Left cardiac atrium (tissue), 4 donors: Measurements from ENCODE around the gene SV2C. TPM values are rescaled to one million over a fixed set of nuclear protein-coding genes. Genes with fewer than 3 reads are reported as not detected.
"Not testable (repeated sequence)": the region's sequence is repeated elsewhere in the genome, so short reads cannot be mapped to it uniquely, and the experiment has no call there.

Source experiments
- ATAC-seq, 2 donors: fragments of 200-7000 bp; cut with Tn5 transposase; one replicate each; pipeline ENCODE4 v1.9.1; 2020; ENCODE audit warnings: mild to moderate bottlenecking in 2 of 2, moderate library complexity in 2 of 2
- DNase-seq: peaks from one replicate; pipeline ENCODE4 v3.0.0-alpha.2; 2020
- intact Hi-C, 2 donors: fragments of 100-400 bp; cut with DNase I; formaldehyde crosslinking; loops; one replicate each; pipeline versions ENCODE4 v1.14.1 to v1.15.1; 2022 to 2023
- total RNA-seq, 2 donors: library from RNA; stranded (reverse); fragmentation: NEBNext Ultra II Directional; extraction: Animal tissue kit (Norgen Biotek cat#: 25700); gene quantifications; one replicate each; pipeline ENCODE4 v1.2.1, GENCODE V29; 2021
- donor health status: DM: no; HTN: yes; CAD: no.
- donor health status: DM: no; HTN: yes; CAD: no; lungs with severe emphysema.
- donor health status: DM: yes; HTN: yes; CAD: no.
- donor health status: Dilated cardiomyopathy.

Gene SV2C
- total RNA-seq, 2 donors from 2014 or later = 0.06 TPM; not detected in 1

DNA sequence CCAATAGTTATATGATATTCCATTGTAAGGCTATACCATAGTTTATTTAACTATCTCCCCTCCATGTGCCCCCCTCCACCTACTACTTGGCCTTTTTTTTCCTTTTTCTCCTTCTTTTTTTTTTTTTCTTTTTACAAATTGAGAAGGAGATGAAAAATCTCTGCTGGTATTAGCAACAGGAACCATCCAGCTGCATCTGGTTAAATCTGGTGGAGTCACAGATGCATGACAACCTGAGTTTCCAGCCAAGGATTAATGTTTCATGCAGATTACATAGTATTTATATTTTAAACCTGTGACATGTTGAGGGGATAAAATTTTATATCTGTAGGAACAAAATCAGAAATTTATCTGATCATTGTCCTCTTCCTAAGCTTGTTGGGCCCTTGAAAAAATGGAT, 191.4 kb downstream of the SV2C start:
- intact Hi-C loops = no loop called here
- DNase-seq (no peak), ATAC-seq (no peak)

DNA sequence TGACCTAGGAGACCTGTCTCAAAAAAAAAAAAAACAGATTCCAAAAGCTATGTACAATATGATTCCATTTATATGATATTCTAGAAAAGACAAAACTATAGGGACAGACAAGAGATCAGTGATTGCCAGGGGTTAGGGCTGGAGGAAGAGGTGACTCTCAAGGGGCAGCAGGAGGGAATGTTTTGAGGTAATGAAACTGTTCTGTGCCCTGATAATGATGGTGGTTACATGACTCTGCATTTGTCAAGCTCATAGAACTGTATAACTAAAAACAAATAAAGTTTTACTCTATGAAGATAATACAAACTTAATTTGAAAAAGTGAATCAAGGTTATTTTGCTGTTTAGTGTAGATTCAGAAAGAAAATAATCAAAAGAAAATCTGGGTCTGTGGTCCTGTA, 194.6 kb downstream of the SV2C start:
- no peak for DNase-seq
- intact Hi-C loops = no loop called here
- ATAC-seq = no peak

DNA sequence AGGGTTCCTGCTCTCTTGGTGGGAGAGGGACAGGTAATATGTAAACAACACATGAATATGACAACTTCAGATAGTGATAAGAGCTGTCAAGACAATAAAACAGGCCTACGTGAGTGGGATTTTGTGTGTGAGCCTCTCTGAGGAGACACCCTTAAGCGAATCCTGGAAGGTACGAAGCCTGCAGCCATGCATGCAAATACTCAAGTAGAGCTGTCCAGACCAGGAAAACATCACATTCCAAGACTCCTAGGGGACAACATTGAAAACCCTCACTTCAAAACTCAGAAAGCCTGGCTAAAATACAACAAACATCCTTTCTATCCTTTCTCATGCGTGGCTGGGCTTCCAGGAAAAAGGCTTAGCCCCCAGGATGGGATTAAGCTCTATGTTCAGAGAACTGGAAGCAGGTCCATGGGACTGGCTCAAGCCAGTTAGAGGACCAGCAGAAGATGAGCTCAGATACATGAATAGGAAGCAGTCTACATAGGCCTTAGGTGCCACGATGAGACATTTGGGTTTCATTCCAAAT, 195.1 kb downstream of the SV2C start:
- no peak for ATAC-seq
- intact Hi-C loops = no loop called here
- DNase-seq = no peak

DNA sequence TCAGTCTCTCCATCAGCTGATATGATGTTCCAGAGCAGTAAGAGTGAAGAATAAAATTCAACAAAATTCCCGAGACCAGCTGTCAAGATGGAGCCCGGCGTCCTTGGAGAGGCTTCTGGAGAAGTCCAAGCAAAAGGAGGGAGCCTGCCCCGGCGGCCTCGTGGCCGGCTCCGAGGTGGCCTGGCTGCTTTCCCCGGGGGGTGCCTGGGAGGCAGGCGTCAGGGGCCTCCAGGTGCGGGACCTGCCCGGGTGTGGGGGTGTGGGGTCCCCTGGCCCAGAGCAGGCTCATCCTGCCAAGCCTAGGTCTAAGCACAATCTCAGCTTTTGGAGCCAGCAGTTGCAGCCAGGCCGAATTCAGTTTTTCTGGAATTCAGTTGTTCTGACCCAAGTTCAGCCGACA, 197.3 kb downstream of the SV2C start:
- no peak for DNase-seq
- intact Hi-C loops = no loop called here
- no peak for ATAC-seq

DNA sequence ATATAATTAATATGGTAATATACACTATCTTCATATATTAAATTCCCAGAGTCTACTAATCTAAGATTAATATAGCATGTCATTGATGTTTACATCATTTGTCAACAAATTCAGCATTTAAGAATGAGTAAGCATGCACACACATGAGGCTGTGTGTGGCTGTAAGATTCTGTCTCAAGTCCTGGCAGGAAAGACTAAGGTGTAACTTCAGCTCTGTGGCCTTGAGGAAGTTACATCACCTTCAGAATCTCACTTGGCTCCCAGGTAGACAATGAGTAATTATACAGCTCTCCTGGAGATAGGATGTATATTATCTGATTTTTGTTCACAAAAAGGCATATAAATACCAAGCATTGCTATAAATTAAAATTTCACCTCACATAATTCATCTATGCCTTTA, 200.5 kb downstream of the SV2C start:
- DNase-seq (no peak), ATAC-seq (no peak)
- intact Hi-C loops = no loop called here

DNA sequence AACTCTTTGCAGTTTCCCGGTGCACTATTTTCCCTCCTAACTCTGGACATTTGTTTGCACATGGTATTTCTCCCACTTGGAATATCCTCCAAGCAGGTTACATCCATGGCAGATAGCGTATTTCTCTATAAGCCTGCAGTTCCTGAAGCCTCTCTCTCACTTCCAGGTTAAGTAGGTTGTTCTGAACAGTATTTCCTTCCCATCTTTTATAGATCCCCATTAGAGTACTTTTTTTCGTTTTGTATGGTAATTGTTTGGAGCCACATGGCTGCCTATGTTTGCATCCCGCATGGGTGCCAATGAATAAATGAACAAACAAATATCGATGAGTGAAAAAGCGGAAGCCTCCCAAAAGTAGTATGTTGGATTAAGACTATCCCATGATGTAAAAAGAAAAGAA, 206.5 kb downstream of the SV2C start:
- no peak for ATAC-seq
- intact Hi-C loops = no loop called here
- DNase-seq = no peak

DNA sequence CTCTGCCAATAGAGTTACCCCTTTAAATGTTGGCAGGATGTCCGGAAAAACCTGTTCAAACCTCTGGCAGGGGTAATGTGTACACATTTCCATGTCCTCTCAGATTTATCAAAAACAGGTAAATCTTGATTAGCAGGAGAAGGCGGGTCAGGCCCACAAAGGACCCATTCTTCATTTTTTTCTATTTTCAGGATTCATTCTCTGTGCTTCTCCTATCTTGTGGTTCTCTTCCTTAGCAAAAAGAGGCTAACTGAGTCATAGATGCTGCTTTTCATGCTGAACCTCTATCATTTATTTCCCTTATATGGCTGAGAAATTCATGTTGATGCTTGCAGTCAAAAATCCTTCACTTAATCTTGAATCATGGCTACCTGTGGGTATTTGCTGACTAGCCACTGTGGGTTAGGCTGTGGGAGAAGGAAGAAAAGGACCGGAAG, 207.2 kb downstream of the SV2C start:
- intact Hi-C loops = no loop called here
- no peak for ATAC-seq

DNA sequence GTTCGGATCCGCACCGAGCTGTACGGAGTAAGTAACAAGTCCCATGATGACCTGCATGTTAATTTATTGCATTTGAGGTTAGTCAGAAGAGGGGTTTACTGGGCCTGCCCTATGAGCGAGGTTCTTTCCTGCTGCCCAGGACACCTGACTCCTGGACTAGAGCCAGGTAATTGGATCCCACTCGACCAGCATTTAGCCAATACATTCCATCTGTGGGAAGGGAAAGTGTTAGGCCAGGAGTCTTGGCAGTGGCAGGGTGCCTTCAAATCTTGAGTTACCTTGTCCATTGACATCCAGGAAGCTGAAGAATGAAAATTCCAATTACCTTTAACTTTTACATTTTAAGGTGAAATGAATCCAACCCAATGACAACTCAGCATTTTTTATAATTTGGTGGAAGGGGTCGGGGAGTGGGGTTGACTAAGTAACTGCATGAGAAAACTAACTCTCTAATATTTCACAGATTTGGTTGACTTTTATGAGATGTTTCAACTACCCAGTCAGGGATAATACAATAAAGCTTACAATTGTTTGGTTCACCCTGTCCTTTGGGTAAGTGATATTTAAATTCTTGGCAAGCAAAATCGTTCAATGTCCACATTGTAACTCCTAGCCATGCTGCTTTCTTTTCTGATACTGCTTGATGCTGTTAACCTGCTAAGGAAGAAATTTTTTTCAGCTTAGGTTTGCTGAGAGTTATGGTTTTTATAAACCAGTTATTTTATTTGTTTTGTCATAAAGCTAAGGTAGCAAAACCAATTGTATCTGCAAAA, 208.3 kb downstream of the SV2C start:
- ATAC-seq (no peak), DNase-seq (no peak)
- intact Hi-C loops = no loop called here

More for the DNA sequence above, 207.2 kb downstream of the SV2C start:
- no peak for DNase-seq

DNA sequence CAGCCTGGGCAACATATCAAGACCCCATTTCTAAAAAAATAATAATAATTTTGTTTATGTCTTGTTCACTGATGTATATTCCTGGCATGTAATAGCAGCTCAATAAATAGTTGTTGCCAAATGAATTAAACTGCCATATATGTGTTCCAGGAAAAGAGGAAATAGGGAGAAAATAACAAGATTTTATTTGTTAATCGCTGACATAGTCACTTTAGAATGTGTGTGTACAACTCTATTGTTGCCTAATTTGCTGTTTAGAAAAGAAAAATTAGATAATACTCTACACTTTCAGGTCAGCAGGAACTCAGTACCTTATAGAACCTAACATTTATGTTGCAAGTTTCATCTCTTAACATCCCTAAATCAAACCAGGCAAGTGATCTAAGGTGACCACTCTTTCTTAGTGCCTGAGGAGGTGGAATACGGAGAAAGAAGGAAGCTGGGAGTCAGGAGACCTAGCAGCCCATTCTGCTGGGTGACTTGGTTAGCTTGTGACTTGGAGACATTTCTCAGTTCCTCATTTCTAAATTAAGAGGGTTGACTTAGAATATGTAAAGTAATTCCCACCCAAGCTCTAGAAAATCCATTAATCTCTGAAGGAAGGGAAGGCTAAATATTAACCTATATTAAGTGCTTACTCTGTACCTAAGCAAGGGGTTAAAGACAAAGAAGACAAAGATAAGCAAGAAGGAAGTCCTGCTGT, 209.6 kb downstream of the SV2C start:
- ATAC-seq = peak; percentile 44 to 55
- intact Hi-C loops = no loop called here
- DNase-seq = no peak

DNA sequence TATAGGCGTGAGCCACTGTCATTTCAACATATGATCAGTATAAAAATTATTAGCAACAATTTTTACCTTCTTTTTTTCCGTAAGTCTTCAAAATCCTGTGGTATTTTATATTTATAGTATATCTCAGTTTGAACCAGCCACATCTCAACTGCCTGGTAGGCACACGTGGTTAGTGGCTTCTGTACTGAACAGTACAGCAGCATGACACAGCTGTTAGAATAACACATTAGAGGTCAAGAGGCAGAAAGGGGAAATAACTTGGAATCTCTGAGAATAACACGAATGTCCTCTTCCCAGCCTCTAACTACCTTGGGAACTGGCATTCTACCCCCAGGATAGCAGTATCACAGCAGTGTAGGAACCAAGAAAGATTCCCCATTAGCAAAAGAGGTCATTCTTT, 211.4 kb downstream of the SV2C start:
- ATAC-seq (peak; percentile 61 to 65), DNase-seq (no peak)
- intact Hi-C loops = no loop called here

DNA sequence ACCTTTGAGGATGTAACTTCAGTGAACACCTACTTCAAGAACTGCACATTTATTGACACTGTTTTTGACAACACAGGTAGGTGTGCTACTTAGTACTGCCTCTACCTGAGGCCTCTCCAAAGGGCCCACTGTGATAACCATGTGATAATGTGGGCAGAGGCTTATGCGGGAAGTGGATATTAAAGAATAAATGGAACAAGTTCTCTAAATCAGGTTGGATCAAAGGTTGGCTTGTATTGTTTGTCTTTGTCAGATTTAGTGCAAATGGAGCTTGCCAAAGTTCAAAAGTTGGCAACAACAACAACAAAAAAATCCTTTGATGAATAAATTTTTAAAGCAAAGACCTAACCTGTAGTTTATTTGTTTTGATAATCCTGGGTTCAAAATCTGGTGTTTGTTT, 215.7 kb downstream of the SV2C start:
- no peak for ATAC-seq
- DNase-seq = no peak
- intact Hi-C loops = no loop called here

DNA sequence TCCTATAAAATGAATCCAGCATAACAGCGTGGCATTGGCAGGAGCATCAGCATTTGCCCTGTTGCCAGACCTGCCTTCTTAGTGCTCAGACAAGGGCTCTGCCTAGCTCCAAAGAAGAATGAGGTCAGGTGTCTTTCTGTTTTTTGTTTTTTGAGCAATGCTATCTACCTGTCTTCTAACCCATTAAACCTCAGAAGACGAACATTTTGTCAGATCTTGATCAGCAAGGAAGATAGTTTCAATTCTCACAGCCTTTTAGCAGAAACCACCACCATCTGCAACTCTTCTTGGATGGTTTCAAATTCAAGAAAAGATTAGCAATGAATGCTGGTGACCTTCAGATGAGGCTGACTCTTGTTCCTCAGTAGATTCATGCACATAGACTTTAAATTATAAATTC, 216.4 kb downstream of the SV2C start:
- no peak for DNase-seq
- intact Hi-C loops = no loop called here
- ATAC-seq = no peak

DNA sequence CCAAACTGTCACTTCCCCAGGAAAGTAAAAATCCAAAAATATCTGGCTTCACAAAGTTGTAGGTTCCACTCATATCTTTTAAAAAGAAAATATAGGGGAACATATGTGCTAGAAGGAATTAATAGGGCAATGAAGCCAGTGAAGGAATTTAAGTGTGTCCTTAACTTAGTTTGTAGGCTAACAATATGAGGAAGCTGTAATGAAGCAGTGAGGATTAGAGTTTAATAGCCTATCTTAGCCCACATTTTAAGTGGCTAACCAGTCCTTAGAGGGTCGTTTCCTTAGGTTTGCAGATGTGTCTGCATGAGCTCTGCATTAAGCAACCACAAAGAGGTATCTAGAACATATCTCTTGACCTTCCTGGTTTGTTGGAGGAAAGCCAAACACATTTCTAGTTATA, 218.7 kb downstream of the SV2C start:
- intact Hi-C loops, ATAC-seq, DNase-seq: not testable (repeated sequence)

DNA sequence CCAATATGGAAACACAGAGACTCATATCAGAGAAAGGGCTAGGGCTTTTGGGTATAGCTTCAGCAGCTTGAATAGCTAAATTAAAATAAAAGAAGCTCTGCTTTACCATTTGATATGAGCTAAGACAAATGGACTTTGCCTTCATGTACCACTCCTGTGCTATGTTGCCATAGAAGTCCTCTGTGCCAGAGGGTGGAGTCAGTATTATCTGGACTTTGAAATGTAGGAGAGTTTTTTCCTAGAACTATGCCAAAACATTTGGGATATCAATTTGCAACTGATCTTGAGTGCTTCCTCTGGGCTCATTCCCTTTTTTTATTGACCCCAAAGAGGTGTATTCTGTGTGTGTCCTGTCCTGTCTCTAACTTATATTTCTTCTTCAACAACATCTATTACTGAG, 219.5 kb downstream of the SV2C start:
- ATAC-seq, intact Hi-C loops: not testable (repeated sequence)

DNA sequence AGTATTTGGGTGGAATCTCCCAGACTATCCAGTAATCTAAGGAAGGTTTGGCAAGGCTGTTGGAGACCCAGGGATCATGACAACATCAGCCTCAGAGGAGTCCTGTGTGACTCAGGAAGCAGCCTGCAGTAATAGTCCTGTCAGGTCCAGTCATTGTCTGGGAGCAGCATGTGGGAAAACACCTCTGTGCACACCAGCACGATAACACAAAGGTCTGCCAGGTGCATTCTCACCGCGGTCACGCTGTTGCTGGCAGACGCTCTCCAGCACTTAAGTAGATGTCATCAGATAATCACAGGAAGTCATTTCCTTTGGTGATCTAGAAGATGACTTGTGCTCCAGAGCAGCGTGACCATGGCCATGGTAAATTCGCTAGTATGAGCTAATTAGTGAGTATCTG, 220.7 kb downstream of the SV2C start:
- DNase-seq = no peak
- intact Hi-C loops = no loop called here
- ATAC-seq = no peak

More for the DNA sequence above, 219.5 kb downstream of the SV2C start:
- DNase-seq = not testable (repeated sequence)

DNA sequence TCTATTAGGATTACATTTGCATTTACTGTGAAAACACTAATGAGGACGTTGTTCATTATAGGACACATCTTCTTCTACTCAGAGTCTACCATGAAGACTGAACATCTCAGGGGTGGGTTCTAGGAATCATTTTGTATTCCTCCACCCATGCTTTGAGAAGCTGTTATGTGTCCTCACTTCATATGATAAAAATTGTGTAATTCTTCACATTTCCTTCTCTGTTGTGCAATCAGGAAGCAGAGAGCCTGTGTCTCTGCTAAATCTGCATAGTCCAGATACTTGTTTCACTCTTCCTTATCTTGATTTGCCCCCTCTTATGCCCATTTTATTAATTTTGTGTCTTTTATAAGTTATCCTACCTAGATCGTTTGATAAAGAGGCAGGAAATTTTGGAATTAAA, 222.1 kb downstream of the SV2C start:
- DNase-seq (no peak), ATAC-seq (peak; percentile 47 to 72)
- intact Hi-C loops = no loop called here

DNA sequence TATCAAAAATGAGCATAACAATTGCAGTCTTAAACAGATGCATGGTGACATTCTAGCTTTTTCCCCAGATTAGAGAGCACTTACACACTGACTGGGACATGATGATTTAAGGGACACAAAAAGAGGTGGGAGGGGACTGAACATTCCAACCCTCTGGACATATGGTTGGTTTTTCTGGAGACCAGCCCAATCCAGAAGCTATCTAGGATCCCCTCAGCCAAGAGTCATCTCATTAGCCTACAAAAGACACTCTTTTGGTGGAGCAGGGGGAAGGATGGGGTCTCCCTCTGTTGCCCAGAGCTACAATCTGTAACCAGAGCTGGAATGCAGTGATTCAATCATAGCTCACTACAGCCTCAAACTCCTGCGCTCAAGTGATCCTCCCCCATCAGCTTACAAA, 222.6 kb downstream of the SV2C start:
- ATAC-seq (peak in 1 of 2 donors; percentile 17), DNase-seq (no peak)
- intact Hi-C loops = no loop called here

DNA sequence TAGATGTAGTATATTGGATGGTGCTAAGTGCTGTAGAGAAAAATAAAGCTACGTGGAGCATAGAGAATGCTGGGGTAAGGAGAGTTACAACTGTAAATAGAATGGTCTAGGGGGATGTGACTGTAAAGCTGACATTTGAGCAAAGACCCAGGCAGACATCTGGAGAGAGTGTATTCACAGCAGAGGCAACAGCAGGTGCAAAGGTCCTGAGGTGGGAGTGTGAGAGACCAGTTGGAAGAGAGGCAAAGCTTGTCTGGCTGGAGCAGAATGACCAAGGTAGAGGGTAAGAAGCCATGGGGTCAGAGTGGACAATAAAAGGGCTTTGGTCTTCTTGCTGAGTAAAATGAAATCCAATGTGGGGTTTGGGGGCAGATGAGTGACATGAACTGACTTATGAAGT, 227.0 kb downstream of the SV2C start:
- ATAC-seq (no peak), DNase-seq (no peak)
- intact Hi-C loops = no loop called here

DNA sequence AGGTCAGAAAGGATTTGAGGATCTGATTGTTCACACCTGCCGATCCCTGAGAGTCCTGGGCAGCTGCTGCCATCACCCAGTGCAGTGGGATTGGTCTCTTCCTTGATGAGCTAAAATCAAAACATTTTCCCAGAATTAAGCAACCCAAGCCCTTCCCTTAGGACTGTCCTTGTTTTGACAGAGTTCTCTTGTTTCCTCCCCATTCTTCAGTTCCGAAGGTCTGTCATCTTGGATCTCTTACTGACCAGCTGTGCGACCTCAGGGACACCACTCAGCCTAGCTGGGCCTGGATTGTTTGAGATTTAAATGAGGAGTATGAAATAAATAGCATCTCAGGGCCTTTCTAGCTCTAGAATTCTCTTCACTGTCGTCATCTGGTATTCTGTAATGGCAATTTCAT, 229.6 kb downstream of the SV2C start:
- no peak for ATAC-seq

DNA sequence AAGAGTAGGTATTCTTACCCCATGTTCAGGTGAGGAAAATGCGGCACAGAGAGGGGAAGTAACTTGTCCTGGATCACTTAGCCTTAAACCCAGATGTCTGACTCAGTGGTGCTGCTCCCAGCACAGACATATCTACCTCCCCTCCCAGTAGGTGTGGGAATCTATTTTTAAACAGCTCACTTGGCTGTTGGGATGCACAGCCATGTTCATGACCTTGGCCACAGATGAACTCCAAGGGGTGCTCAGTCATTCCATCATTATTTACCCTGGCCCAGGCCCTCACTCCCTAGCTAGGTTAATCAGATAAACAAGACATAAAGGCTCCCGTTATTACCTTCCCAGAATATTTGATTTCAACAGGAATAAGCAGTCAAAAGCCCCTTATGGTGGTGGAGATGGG, 231.5 kb downstream of the SV2C start:
- no peak for ATAC-seq

More for the DNA sequence above, 229.6 kb downstream of the SV2C start:
- intact Hi-C loops = no loop called here
- no peak for DNase-seq

DNA sequence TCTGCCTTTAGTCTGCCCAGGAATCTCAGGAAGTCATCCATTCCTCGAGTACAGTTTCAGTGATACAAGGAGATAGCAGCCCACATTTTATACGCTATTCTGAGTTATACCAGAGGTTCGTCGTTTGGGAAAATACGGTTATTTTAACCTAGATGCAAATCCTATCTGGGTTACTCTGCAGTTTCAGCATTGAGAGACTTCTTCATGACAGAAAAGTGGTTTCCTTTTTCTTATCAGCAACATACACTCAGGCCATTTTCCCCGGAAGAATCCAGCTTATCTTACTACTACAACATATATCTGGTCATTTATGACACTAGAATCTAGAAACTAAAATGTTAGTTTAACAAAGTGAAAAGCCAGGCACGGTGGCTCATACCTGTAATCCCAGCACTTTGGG, 236.5 kb downstream of the SV2C start:
- no peak for DNase-seq
- no peak for ATAC-seq

More for the DNA sequence above, 231.5 kb downstream of the SV2C start:
- DNase-seq = no peak
- intact Hi-C loops = no loop called here

More for the DNA sequence above, 236.5 kb downstream of the SV2C start:
- intact Hi-C loops = no loop called here
